Endothelial cell of umbilical vein (primary cell): ENCODE data around the gene CDK5. TPM values are rescaled to one million over a fixed set of nuclear protein-coding genes. Genes with fewer than 3 reads are reported as not detected.

Experiments
- BruUV-seq: library from RNA; stranded (reverse); fragments of 400-500 nt; replicated peaks from 2 replicates; lab custom pipeline; 2021; lab: Mats Ljungman, UMichigan
- CTCF ChIA-PET: fragments of 300-600, 350-600 bp; sonication (Branson Sonifier 250); formaldehyde crosslinking; loops from one replicate; lab custom pipeline; 2021; ENCODE audit warnings: antibody characterized with exemption, inconsistent platforms; lab: Charles Lee
- POLR2A ChIA-PET: fragments of 300-600, 350-600 bp; sonication (Branson Sonifier 250); formaldehyde crosslinking; loops from one replicate; lab custom pipeline; 2021; ENCODE audit warnings: antibody characterized with exemption, inconsistent platforms; lab: Charles Lee
- DNase-seq: peaks from one replicate; pipeline ENCODE4 v3.0.0-alpha.2; 2011; ENCODE audit warnings: low read depth, low spot score
- FAIRE-seq: peaks from 2 replicates; lab custom pipeline; 2011; peaks lifted over from hg19 to GRCh38; lab: Jason Lieb, UNC
- H2AFZ ChIP-seq: 2 replicates; pipeline ENCODE4 v1.6.0; 2012; ENCODE audit warnings: low read depth, low read length, control low read depth, inconsistent platforms
- H3K27ac ChIP-seq: 2 replicates; pipeline ENCODE4 v1.5.1; 2011; ENCODE audit warnings: low read depth, mild to moderate bottlenecking, control low read depth, low read length, moderate library complexity; ENCODE audit not compliant: insufficient read depth
- H3K27me3 ChIP-seq, 2 experiments: 2 replicates each; pipeline versions ENCODE4 v1.6.0 to v1.6.1; 2011; ENCODE audit warnings: low read length in 2 of 2, mixed read lengths in 1 of 2; ENCODE audit not compliant: control insufficient read depth in 2 of 2, insufficient read depth in 2 of 2
- H3K36me3 ChIP-seq, 2 experiments: 2 replicates in 1 of 2; 3 replicates in 1 of 2; pipeline ENCODE4 v1.5.1; 2011; ENCODE audit warnings: low read length in 2 of 2, mild to moderate bottlenecking in 1 of 2, moderate library complexity in 1 of 2; ENCODE audit not compliant: control insufficient read depth in 2 of 2, insufficient read depth in 2 of 2; ENCODE audit errors: extremely low read depth in 1 of 2
- H3K4me1 ChIP-seq: 3 replicates; pipeline ENCODE4 v1.5.1; 2011; ENCODE audit warnings: mild to moderate bottlenecking, low read length; ENCODE audit not compliant: control insufficient read depth, insufficient read depth; ENCODE audit errors: extremely low read depth
- H3K4me2 ChIP-seq: 2 replicates; pipeline ENCODE4 v1.6.1; 2011; ENCODE audit warnings: low read length, control low read depth, mixed read lengths; ENCODE audit not compliant: insufficient read depth
- H3K4me3 ChIP-seq, 3 experiments: fragments of 200-600 bp in 1 of 3; sonication (generic), shearing (Covaris generic) in 1 of 3; replicated peaks in 1 of 3; 2 replicates each; pipeline ENCODE4 v1.5.1; 2011 to 2016; ENCODE audit warnings: control low read depth in 3 of 3, low read length in 3 of 3, mild to moderate bottlenecking in 2 of 3, inconsistent platforms in 1 of 3, low read depth in 1 of 3, moderate library complexity in 1 of 3; ENCODE audit not compliant: insufficient read depth in 1 of 3
- H3K79me2 ChIP-seq: 2 replicates; pipeline ENCODE4 v1.6.0; 2012; ENCODE audit warnings: low read length, inconsistent platforms; ENCODE audit not compliant: control insufficient read depth, insufficient read depth
- H3K9ac ChIP-seq: replicated peaks from 2 replicates; pipeline ENCODE3; 2011; ENCODE audit warnings: low read length, control low read depth; ENCODE audit not compliant: insufficient read depth; ENCODE audit errors: extremely low read depth
- H3K9me1 ChIP-seq: replicated peaks from 3 replicates; pipeline ENCODE4 v1.6.0; 2011; ENCODE audit warnings: mild to moderate bottlenecking, low read length; ENCODE audit not compliant: control insufficient read depth, insufficient read depth; ENCODE audit errors: extremely low read depth
- H3K9me3 ChIP-seq: replicated peaks from 2 replicates; pipeline ENCODE4 v1.5.1; 2012; ENCODE audit warnings: low read length, inconsistent platforms; ENCODE audit not compliant: control insufficient read depth, insufficient read depth
- H4K20me1 ChIP-seq: replicated peaks from 2 replicates; pipeline ENCODE3; 2011; ENCODE audit warnings: mild to moderate bottlenecking, low read length; ENCODE audit not compliant: control insufficient read depth, insufficient read depth; ENCODE audit errors: extremely low read depth
- CTCF ChIP-seq, 2 donors: IDR thresholded peaks; 1 replicate in 1 of 2; 2 replicates in 1 of 2; pipeline ENCODE4 v1.5.1; 2011; ENCODE audit warnings: low read length in 2 of 2, mild to moderate bottlenecking in 2 of 2, moderate library complexity in 2 of 2, control low read depth in 1 of 2, inconsistent platforms in 1 of 2, low read depth in 1 of 2; ENCODE audit not compliant: insufficient read depth in 1 of 2; ENCODE audit errors: extremely low read depth in 1 of 2
- EZH2 ChIP-seq: IDR thresholded peaks from 2 replicates; pipeline ENCODE4 v1.6.1; 2012; ENCODE audit warnings: borderline replicate concordance, low read depth, mild to moderate bottlenecking, moderate library complexity, low read length, inconsistent platforms; ENCODE audit not compliant: severe bottlenecking
- FOS ChIP-seq: IDR thresholded peaks from 2 replicates; pipeline ENCODE4 v1.6.1; 2011; ENCODE audit warnings: mild to moderate bottlenecking, low read length, moderate library complexity, borderline replicate concordance; ENCODE audit not compliant: insufficient read depth
- GATA2 ChIP-seq: IDR thresholded peaks from 2 replicates; pipeline ENCODE4 v1.7.0; 2011; ENCODE audit warnings: low read depth, mild to moderate bottlenecking, moderate library complexity, mixed read lengths, low read length; ENCODE audit not compliant: insufficient read length, insufficient read depth
- JUN ChIP-seq: IDR thresholded peaks from 2 replicates; pipeline ENCODE4 v1.6.1; 2011; ENCODE audit warnings: borderline replicate concordance, low read depth; ENCODE audit not compliant: insufficient read length, insufficient read depth
- MAX ChIP-seq: IDR thresholded peaks from 2 replicates; pipeline ENCODE4 v1.6.1; 2011; ENCODE audit not compliant: insufficient read depth, insufficient read length
- MYC ChIP-seq: IDR thresholded peaks from one replicate; pipeline ENCODE4 v1.6.1; 2011; ENCODE audit warnings: mild to moderate bottlenecking, low read depth, low read length
- POLR2A ChIP-seq: IDR thresholded peaks from 2 replicates; pipeline ENCODE4 v1.6.1; 2012; ENCODE audit warnings: low read depth, mild to moderate bottlenecking, control low read depth, low read length
- POLR2AphosphoS5 ChIP-seq: IDR thresholded peaks from 2 replicates; pipeline ENCODE4 v1.6.1; 2012; ENCODE audit warnings: low read depth, mild to moderate bottlenecking, control low read depth, low read length, moderate library complexity; ENCODE audit not compliant: insufficient read depth
- dilution Hi-C: fragments of 300-500 bp; cut with MboI; formaldehyde crosslinking; loops from one replicate; pipeline ENCODE4 v1.15.0; 2019; ENCODE audit warnings: low sequenced_read_pairs; ENCODE audit not compliant: extremely low pct_ligation_motif_present
- intact Hi-C: fragments of 100-400 bp; cut with micrococcal nuclease; formaldehyde crosslinking; loops from one replicate; pipeline ENCODE4 v1.10.0; 2022
- polyA plus RNA-seq, 4 experiments: library from polyadenylated mRNA; depleted of rRNA in 3 of 4; stranded (reverse) in 3 of 4; unstranded in 1 of 4; fragments of >200 nt; gene quantifications; 2 replicates each; pipeline versions ENCODE4 v1.2.1 to v1.2.3, GENCODE V29; 2011 to 2012; ENCODE audit warnings: missing spikeins in 1 of 4
- total RNA-seq: library from RNA; stranded (reverse); gene quantifications from 2 replicates; pipeline ENCODE4 v1.2.3, GENCODE V29; 2021

Gene CDK5
- total and polyA plus RNA-seq, 2 donors (not counting 3 experiments of a cell fraction or from before 2014, with no cell fraction given), result 16.5 to 38.3 TPM

- Histone ChIP-seq H2AFZ (no peak overlapping the region), H4K20me1 (no peaks in the 10 kb centered on the region), H3K79me2 (peaks cover 59% of the 10 kb centered on the region), H3K9me3 (no peaks in the 10 kb centered on the region), H3K4me1 (peaks cover 50% of the 10 kb centered on the region), H3K27ac (peak overlapping the region; percentile 98), H3K4me2 (peak overlapping the region; percentile 94), H3K4me3 (peak overlapping the region; percentile 81 to 96 (median 82)), H3K9me1 (no peaks in the 10 kb centered on the region), H3K27me3 (no peaks in the 10 kb centered on the region), H3K9ac (peak overlapping the region; percentile 78), H3K36me3 (peaks cover 0 to 4% of the 10 kb centered on the region in 2 experiments)
- CTCF ChIA-PET, result interaction anchor here (0.7 to 4.5 kb wide), 9 partner anchors 16 to 104 kb away, joined by 3 to 29 read pairs (median 5); partner anchors contain the start of gene ABCB8
- DNase-seq, result peak; percentile 39
- POLR2A ChIA-PET, result interaction anchor here (0.6 kb wide), 1 partner anchor 701 kb away, joined by 7 read pairs; no protein-coding TSS in a partner anchor
- TF ChIP-seq POLR2AphosphoS5 (no peak), FOS (no peak), MAX (no peak), MYC (no peak), EZH2 (no peak), JUN (no peak), POLR2A (no peak), GATA2 (no peak), CTCF (IDR thresholded peaks at IDR 0.05; ENCODE audit: extremely low read depth in 1 of 2, insufficient read depth in 1 of 2, low read depth in 1 of 2, low read length in 2 of 2) (no peak)
- dilution Hi-C loops, result no loop called here
- intact Hi-C loops, result loop anchor here (2.0 kb wide), 1 partner anchor 49 kb away; no protein-coding TSS in a partner anchor
- BruUV-seq, result TSS peak; percentile 62
- peak; percentile 38 for FAIRE-seq
Measured at GRCh38 chr7:151088019-151088855, 30.5 kb upstream of the CDK5 start.
